GM23248 (cell line): ENCODE measurements around the gene LNX2.

ENCODE experiments used
- EZH2 ChIP-seq: fragments of 200-600 bp; sonication (generic); IDR thresholded peaks from 2 replicates; pipeline ENCODE4 v1.6.1; 2018; ENCODE audit warnings: antibody characterized with exemption, mild to moderate bottlenecking; ENCODE audit not compliant: insufficient read depth, poor library complexity, severe bottlenecking
- EZH2phosphoT487 ChIP-seq: fragments of 200-600 bp; sonication (generic); IDR thresholded peaks from 2 replicates; pipeline ENCODE4 v1.6.1; 2018; ENCODE audit warnings: antibody characterized with exemption, moderate library complexity, mild to moderate bottlenecking, low read depth; ENCODE audit not compliant: insufficient read depth

DNA sequence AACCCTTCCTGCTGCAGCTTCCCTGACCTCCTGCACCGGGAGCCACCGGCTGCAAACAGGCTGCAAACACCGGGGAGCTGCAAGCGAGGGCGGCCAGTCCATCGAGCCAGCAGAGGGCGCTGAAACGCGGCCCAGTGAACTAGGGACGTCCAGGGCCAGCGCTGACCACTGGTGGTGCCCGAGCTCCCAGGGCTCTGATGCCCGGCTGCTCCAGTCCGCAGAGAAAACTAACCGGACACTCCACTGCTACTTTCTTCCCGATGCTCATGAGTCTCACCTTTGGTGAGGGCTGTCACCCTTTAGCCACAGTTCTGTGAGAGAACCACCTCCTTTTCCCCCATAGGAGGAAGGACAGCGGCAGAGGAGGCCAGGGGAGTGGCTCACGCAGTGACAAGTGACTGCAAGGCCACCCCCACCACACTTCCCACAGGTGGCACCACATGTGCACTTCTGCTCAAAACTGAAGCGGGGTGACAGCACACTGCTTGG, 87.1 kb downstream of the LNX2 start:
- TF ChIP-seq EZH2 (no peak), EZH2phosphoT487 (no peak)
